GM10248 (cell line): Measurements from ENCODE around the gene TIMM29.

Experiments used
- CTCF ChIA-PET: fragments of 300-600 bp; sonication (Branson Sonifier 250); formaldehyde crosslinking; extraction: SDS; loops from one replicate; lab custom pipeline; 2021; ENCODE audit warnings: antibody characterized with exemption; lab: Yijun Ruan, JAX
- POLR2A ChIA-PET: fragments of 350-650 bp; sonication (Branson Sonifier 250); formaldehyde crosslinking; extraction: SDS; loops from one replicate; lab custom pipeline; 2020; ENCODE audit warnings: antibody characterized with exemption; lab: Yijun Ruan, JAX
- DNase-seq: peaks from one replicate; pipeline ENCODE4 v3.0.0; 2012; ENCODE audit errors: extremely low spot score
- CTCF ChIP-seq: IDR thresholded peaks from 2 replicates; pipeline ENCODE4 v1.5.1; 2012; ENCODE audit warnings: mild to moderate bottlenecking, low read depth; ENCODE audit errors: extremely low read depth, missing control alignments, control extremely low read depth

Gene TIMM29

GRCh38 chr19:10895363-10895762 is 33.2 kb upstream of the TIMM29 start:
- ChIA-PET CTCF (interaction anchor here (2.0 kb wide), 1 partner anchor 23 kb away, joined by 4 read pairs; no protein-coding TSS in a partner anchor), POLR2A (no interaction called here)
- DNase-seq, result no peak
- TF ChIP-seq CTCF, result no peak

GRCh38 chr19:10895920-10896319 is 32.7 kb upstream of the TIMM29 start:
- ChIA-PET CTCF (interaction anchor here (2.0 kb wide), 1 partner anchor 23 kb away, joined by 4 read pairs; no protein-coding TSS in a partner anchor), POLR2A (no interaction called here)
- peak; percentile 7 for TF ChIP-seq CTCF
- DNase-seq, result no peak

- POLR2A ChIA-PET, result no interaction called here
- no peak for TF ChIP-seq CTCF
- CTCF ChIA-PET, result interaction anchor here (1.1 to 1.4 kb wide), 2 partner anchors 9 to 17 kb away, joined by 3 read pairs; no protein-coding TSS in a partner anchor
- no peak for DNase-seq
Measured at GRCh38 chr19:10896851-10897526, 31.6 kb upstream of the TIMM29 start.

- ChIA-PET POLR2A (interaction anchor here (0.6 to 0.7 kb wide), 3 partner anchors 10 to 419 kb away, joined by 3 to 4 read pairs (median 4); no protein-coding TSS in a partner anchor), CTCF (no interaction called here)
- TF ChIP-seq CTCF, result no peak
- no peak for DNase-seq
Measured at GRCh38 chr19:10898633-10899032, 30.0 kb upstream of the TIMM29 start.

GRCh38 chr19:10899151-10899653 is 29.4 kb upstream of the TIMM29 start:
- no peak for DNase-seq
- no peak for TF ChIP-seq CTCF
- ChIA-PET CTCF (interaction anchor here (0.8 to 1.1 kb wide), 2 partner anchors 11 kb away, joined by 3 to 4 read pairs; no protein-coding TSS in a partner anchor), POLR2A (interaction anchor here (0.6 kb wide), 1 partner anchor 419 kb away, joined by 3 read pairs; no protein-coding TSS in a partner anchor)

- POLR2A ChIA-PET, result no interaction called here
- DNase-seq, result no peak
- CTCF ChIA-PET, result interaction anchor here (1.7 kb wide), 1 partner anchor 28 kb away, joined by 5 read pairs; no protein-coding TSS in a partner anchor
- no peak for TF ChIP-seq CTCF
Measured at GRCh38 chr19:10907925-10908324, 20.7 kb upstream of the TIMM29 start.
